Caco-2 (cell line): ENCODE results near the gene KIDINS220. TPM values are rescaled to one million over a fixed set of nuclear protein-coding genes. Genes with fewer than 3 reads are reported as not detected.
A peak's percentile ranks its signal among the peaks of the same experiment; 100 is the strongest.

Experiments
- BruUV-seq: library from RNA; stranded (reverse); fragments of 400-500 nt; replicated peaks from 2 replicates; lab custom pipeline; 2021; lab: Mats Ljungman, UMichigan
- CTCF ChIA-PET: fragments of 300-600 bp; sonication (Branson Sonifier 250); formaldehyde crosslinking; loops from one replicate; lab custom pipeline; 2022; ENCODE audit warnings: antibody characterized with exemption; lab: Charles Lee
- POLR2A ChIA-PET: fragments of 300-600 bp; sonication (Branson Sonifier 250); formaldehyde crosslinking; loops from one replicate; lab custom pipeline; 2022; ENCODE audit warnings: antibody characterized with exemption; lab: Charles Lee
- DNase-seq, 2 experiments: peaks; one replicate each; pipeline versions ENCODE4 v3.0.0 to v3.0.0-alpha.2; 2020 to 2022
- H3K27me3 ChIP-seq: replicated peaks from 2 replicates; pipeline ENCODE4 v1.6.0; 2011; ENCODE audit warnings: low read length; ENCODE audit not compliant: control insufficient read depth, insufficient read depth
- H3K36me3 ChIP-seq: 2 replicates; pipeline ENCODE4 v1.5.1; 2011; ENCODE audit warnings: low read length; ENCODE audit not compliant: control insufficient read depth, insufficient read depth
- H3K4me1 ChIP-seq: fragments of 250-450 bp; sonication (Bioruptor Pico); 2 replicates; pipeline ENCODE4 v1.5.1; 2020; ENCODE audit warnings: mild to moderate bottlenecking
- H3K4me3 ChIP-seq: 2 replicates; pipeline ENCODE4 v1.5.1; 2011; ENCODE audit warnings: low read depth, mild to moderate bottlenecking, control low read depth, low read length
- H3K9me3 ChIP-seq: fragments of 250-450 bp; sonication (Bioruptor Pico); 2 replicates; pipeline ENCODE4 v1.5.1; 2020; ENCODE audit warnings: mild to moderate bottlenecking, moderate library complexity
- H3K27ac Mint-ChIP-seq: one replicate; pipeline ENCODE4 v1.8.0; 2022; ENCODE audit warnings: mixed read lengths; ENCODE audit not compliant: unreplicated experiment
- H3K27me3 Mint-ChIP-seq: one replicate; pipeline ENCODE4 v1.8.0; 2022; ENCODE audit warnings: mixed read lengths; ENCODE audit not compliant: insufficient read depth, unreplicated experiment
- H3K36me3 Mint-ChIP-seq: one replicate; pipeline ENCODE4 v1.8.0; 2022; ENCODE audit warnings: mild to moderate bottlenecking, mixed read lengths; ENCODE audit not compliant: insufficient read depth, unreplicated experiment
- H3K4me1 Mint-ChIP-seq: one replicate; pipeline ENCODE4 v1.8.0; 2022; ENCODE audit warnings: low read depth, mixed read lengths; ENCODE audit not compliant: unreplicated experiment
- H3K4me3 Mint-ChIP-seq: one replicate; pipeline ENCODE4 v1.8.0; 2022; ENCODE audit warnings: mild to moderate bottlenecking, moderate library complexity, mixed read lengths; ENCODE audit not compliant: unreplicated experiment
- H3K9me3 Mint-ChIP-seq: one replicate; pipeline ENCODE4 v1.8.0; 2022; ENCODE audit warnings: mixed read lengths; ENCODE audit not compliant: unreplicated experiment
- intact Hi-C: fragments of 100-400 bp; cut with micrococcal nuclease; formaldehyde crosslinking; loops from one replicate; pipeline ENCODE4 v1.10.0; 2022; ENCODE audit not compliant: unreplicated experiment
- total RNA-seq: library from RNA; stranded (reverse); gene quantifications from 2 replicates; pipeline ENCODE4 v1.2.3, GENCODE V29; 2022
- TF ChIP-seq, protein P1 (sequence below), 2 experiments: fragments of 200-600 bp in 1 of 2; IDR thresholded peaks; 1 replicate in 1 of 2; 2 replicates in 1 of 2; pipeline versions ENCODE4 v1.5.1 to v1.8.0; 2011 to 2022; ENCODE audit warnings: antibody characterized with exemption in 1 of 2, control low read depth in 1 of 2, inconsistent platforms in 1 of 2, low read depth in 1 of 2, low read length in 1 of 2, mild to moderate bottlenecking in 1 of 2, moderate library complexity in 1 of 2; ENCODE audit not compliant: insufficient read depth in 1 of 2, severe bottlenecking in 1 of 2, unreplicated experiment in 1 of 2

The KIDINS220 gene
- total RNA-seq, 1 experiment from 2014 or later: 32.8 TPM

DNA sequence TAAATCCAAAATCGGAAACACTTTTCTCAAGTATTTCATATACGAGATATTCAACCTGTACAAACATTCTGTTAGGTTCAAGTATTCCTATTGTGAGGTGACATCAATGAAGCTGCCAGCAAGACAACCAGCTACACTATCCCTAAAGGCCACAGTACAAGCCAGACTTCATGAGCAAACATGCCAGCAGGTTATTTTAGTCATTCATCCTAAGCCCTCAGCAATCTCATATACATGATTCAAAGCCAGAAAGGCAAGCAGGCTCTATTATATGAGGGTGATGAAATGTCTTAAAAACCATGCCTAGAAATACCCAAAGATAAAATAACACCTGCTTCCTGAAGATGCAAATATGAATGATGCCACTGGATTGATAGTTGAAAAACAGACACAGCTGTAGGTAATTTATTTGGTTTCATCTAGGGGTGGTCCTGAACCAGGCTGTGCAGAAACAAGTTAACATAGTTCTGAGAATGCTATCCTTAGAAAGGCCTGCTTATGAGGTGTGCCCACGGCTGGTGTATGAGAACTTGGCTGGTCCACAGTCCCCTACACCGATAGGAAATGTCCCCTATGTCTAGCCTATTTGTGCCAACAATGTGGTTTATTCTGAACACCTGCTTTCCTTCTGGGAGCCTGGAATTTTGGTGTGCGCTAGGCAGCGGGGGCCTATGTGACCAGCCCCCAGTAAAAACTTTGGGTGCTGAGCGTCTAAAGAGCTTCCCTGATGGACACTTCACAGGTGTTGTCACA, 48.2 kb upstream of the KIDINS220 start:
- no TSS peak for BruUV-seq
- H3K36me3 Mint-ChIP-seq: no peaks in the 10 kb centered on the region
- intact Hi-C loops: no loop called here
- ChIA-PET POLR2A (no interaction called here), CTCF (no interaction called here)
- no peaks in the 10 kb centered on the region for H3K4me1 Mint-ChIP-seq
- Histone ChIP-seq H3K27me3 (no peaks in the 10 kb centered on the region), H3K4me1 (no peaks in the 10 kb centered on the region), H3K36me3 (no peaks in the 10 kb centered on the region), H3K4me3 (no peak overlapping the region), H3K9me3 (no peaks in the 10 kb centered on the region)
- H3K27me3 Mint-ChIP-seq: no peaks in the 10 kb centered on the region
- H3K9me3 Mint-ChIP-seq: no peaks in the 10 kb centered on the region
- no peak overlapping the region for H3K27ac Mint-ChIP-seq
- TF ChIP-seq, protein P1, sequence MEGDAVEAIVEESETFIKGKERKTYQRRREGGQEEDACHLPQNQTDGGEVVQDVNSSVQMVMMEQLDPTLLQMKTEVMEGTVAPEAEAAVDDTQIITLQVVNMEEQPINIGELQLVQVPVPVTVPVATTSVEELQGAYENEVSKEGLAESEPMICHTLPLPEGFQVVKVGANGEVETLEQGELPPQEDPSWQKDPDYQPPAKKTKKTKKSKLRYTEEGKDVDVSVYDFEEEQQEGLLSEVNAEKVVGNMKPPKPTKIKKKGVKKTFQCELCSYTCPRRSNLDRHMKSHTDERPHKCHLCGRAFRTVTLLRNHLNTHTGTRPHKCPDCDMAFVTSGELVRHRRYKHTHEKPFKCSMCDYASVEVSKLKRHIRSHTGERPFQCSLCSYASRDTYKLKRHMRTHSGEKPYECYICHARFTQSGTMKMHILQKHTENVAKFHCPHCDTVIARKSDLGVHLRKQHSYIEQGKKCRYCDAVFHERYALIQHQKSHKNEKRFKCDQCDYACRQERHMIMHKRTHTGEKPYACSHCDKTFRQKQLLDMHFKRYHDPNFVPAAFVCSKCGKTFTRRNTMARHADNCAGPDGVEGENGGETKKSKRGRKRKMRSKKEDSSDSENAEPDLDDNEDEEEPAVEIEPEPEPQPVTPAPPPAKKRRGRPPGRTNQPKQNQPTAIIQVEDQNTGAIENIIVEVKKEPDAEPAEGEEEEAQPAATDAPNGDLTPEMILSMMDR (IDR thresholded peaks at IDR 0.05; ENCODE audit: insufficient read depth in 1 of 2, low read depth in 1 of 2, low read length in 1 of 2, severe bottlenecking in 1 of 2, unreplicated experiment in 1 of 2): no peak
- no peak overlapping the region for H3K4me3 Mint-ChIP-seq
- no peak for DNase-seq

DNA sequence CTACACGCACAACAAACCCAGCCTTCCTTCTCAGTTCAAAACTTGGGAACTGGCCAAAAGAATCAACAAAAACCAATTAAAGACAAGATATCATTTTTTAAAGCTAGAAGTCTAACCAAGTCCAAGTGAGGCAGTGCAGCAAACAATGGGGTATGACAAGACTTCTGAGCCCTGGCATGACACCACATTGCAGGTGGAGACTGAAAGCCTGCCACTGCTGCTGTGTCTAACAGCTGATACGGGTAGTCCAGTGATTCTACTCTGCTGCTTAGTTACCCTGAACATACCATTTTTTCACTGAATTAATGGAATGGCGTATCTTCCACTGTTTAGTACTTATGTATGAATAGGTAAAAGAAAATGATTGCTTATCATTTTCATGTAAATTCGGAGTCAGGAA, 47.4 kb upstream of the KIDINS220 start:
- Mint-ChIP-seq H3K9me3 (no peaks in the 10 kb centered on the region), H3K27ac (no peak overlapping the region), H3K36me3 (no peaks in the 10 kb centered on the region), H3K27me3 (no peaks in the 10 kb centered on the region), H3K4me1 (no peaks in the 10 kb centered on the region), H3K4me3 (no peak overlapping the region)
- H3K27me3 ChIP-seq: no peaks in the 10 kb centered on the region
- intact Hi-C loops: no loop called here
- ChIA-PET POLR2A (no interaction called here), CTCF (no interaction called here)
- no peak overlapping the region for H3K4me3 ChIP-seq
- TF ChIP-seq, protein P1 (IDR thresholded peaks at IDR 0.05; ENCODE audit: insufficient read depth in 1 of 2, low read depth in 1 of 2, low read length in 1 of 2, severe bottlenecking in 1 of 2, unreplicated experiment in 1 of 2): no peak
- BruUV-seq: no TSS peak
- DNase-seq: no peak
- H3K36me3 ChIP-seq: no peaks in the 10 kb centered on the region
- H3K9me3 ChIP-seq: no peaks in the 10 kb centered on the region
- H3K4me1 ChIP-seq: no peaks in the 10 kb centered on the region

DNA sequence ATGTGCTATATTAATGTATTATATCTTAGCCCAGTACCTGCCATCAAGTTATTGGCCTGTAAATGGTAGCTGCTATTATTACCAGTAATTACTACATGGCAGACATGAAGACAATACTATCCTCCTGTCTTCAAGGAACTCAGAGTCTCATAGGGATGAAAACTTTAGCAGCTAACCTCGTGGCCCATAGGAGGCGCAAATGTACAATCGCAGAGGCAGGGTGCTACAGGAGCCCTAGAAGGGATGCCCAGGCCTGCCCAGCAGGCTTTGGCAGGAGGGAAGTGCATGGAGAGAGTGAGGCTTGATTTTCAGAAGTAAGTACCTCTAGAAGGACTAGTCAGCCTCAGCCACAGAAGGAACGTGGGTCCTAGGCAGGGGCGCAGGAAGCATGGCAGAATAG, 44.7 kb upstream of the KIDINS220 start:
- H3K9me3 Mint-ChIP-seq: no peaks in the 10 kb centered on the region
- H3K27me3 Mint-ChIP-seq: no peaks in the 10 kb centered on the region
- no peak overlapping the region for H3K4me3 Mint-ChIP-seq
- no peaks in the 10 kb centered on the region for H3K36me3 ChIP-seq
- no TSS peak for BruUV-seq
- H3K27me3 ChIP-seq: no peaks in the 10 kb centered on the region
- CTCF ChIA-PET: no interaction called here
- H3K4me3 ChIP-seq: no peak overlapping the region
- no peaks in the 10 kb centered on the region for H3K9me3 ChIP-seq
- no peak for DNase-seq
- H3K36me3 Mint-ChIP-seq: no peaks in the 10 kb centered on the region
- H3K4me1 ChIP-seq: no peaks in the 10 kb centered on the region
- no peaks in the 10 kb centered on the region for H3K4me1 Mint-ChIP-seq
- no peak overlapping the region for H3K27ac Mint-ChIP-seq
- intact Hi-C loops: no loop called here
- TF ChIP-seq, protein P1 (IDR thresholded peaks at IDR 0.05; ENCODE audit: insufficient read depth in 1 of 2, low read depth in 1 of 2, low read length in 1 of 2, severe bottlenecking in 1 of 2, unreplicated experiment in 1 of 2): peak in 1 of 2 experiments; percentile 30
- POLR2A ChIA-PET: no interaction called here
